Kidney epithelial cell (primary cell): Measurements from ENCODE around the gene MYO18B. TPM values are rescaled to one million over a fixed set of nuclear protein-coding genes. Genes with fewer than 3 reads are reported as not detected.

Experiments used
- DNase-seq: peaks from one replicate; pipeline ENCODE4 v3.0.0-alpha.2; 2010; ENCODE audit warnings: low read depth
- H3K27me3 ChIP-seq: 2 replicates; pipeline ENCODE4 v1.6.0; 2011; ENCODE audit warnings: low read length; ENCODE audit not compliant: control insufficient read depth, insufficient read depth
- H3K36me3 ChIP-seq: 2 replicates; pipeline ENCODE4 v1.5.1; 2011; ENCODE audit warnings: low read length; ENCODE audit not compliant: control insufficient read depth, insufficient read depth
- H3K4me3 ChIP-seq: 2 replicates; pipeline ENCODE4 v1.5.1; 2011; ENCODE audit warnings: low read depth, mild to moderate bottlenecking, control low read depth, low read length
- total RNA-seq: library from RNA; depleted of rRNA; stranded (reverse); fragments of >200 nt; gene quantifications from 2 replicates; pipeline ENCODE4 v1.2.3, GENCODE V29; 2015
- TF ChIP-seq, protein P1 (sequence below): IDR thresholded peaks from 2 replicates; pipeline ENCODE4 v1.5.1; 2011; ENCODE audit warnings: mild to moderate bottlenecking, moderate library complexity, low read length, control low read depth, inconsistent platforms; ENCODE audit not compliant: insufficient read depth, poor library complexity, severe bottlenecking

MYO18B gene
- total RNA-seq, 1 donor from 2014 or later: not detected

- Histone ChIP-seq H3K4me3 (no peak overlapping the region), H3K36me3 (no peaks in the 10 kb centered on the region), H3K27me3 (no peaks in the 10 kb centered on the region)
- DNase-seq: no peak
- TF ChIP-seq, protein P1, sequence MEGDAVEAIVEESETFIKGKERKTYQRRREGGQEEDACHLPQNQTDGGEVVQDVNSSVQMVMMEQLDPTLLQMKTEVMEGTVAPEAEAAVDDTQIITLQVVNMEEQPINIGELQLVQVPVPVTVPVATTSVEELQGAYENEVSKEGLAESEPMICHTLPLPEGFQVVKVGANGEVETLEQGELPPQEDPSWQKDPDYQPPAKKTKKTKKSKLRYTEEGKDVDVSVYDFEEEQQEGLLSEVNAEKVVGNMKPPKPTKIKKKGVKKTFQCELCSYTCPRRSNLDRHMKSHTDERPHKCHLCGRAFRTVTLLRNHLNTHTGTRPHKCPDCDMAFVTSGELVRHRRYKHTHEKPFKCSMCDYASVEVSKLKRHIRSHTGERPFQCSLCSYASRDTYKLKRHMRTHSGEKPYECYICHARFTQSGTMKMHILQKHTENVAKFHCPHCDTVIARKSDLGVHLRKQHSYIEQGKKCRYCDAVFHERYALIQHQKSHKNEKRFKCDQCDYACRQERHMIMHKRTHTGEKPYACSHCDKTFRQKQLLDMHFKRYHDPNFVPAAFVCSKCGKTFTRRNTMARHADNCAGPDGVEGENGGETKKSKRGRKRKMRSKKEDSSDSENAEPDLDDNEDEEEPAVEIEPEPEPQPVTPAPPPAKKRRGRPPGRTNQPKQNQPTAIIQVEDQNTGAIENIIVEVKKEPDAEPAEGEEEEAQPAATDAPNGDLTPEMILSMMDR: no peak
Measured at GRCh38 chr22:25816522-25817059, 74.6 kb downstream of the MYO18B start.

DNA sequence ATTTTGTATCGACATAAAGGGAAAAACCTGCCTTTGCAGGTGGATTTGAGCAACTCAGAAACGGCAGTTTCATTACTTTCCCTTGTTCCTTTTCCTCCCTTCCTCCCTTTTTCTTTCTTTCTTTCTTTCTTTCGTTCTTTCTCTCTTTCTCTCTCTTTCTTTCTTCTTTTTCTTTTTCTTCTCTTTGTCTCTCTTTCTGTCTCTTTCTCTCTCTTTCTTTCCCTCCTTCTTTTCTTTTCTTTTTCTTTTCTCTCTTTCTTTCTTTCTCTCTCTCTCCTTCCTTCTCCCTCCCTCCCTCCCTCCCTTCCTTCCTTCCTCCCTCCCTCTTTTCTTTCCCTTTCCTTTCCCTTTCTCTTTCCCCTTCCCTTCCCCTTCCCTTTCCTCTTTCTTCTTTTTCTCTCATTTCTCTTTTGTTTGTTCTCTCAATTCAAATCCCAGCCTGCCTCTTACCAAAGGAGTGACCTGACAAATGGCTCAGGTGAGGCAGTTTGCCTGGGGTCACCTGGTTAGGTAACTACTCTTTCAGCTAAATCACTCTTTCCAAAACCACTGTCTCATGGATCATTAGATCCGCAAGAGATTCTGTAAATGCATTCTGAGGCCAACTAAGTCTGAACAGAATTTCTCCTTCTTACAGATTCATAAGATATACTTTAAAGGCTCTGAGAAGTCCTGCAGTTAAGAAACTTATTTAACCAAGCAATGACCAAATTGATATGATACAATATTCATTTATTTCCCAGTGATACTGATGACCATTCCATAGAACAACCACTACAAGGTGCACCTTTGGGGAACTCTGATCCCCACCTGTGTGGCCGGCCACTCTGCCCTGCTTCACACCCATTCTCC lies 75.3 kb downstream of the MYO18B start:
- H3K36me3 ChIP-seq: no peaks in the 10 kb centered on the region
- no peaks in the 10 kb centered on the region for H3K27me3 ChIP-seq
- H3K4me3 ChIP-seq: no peak overlapping the region
- TF ChIP-seq, protein P1: no peak
- no peak for DNase-seq

DNA sequence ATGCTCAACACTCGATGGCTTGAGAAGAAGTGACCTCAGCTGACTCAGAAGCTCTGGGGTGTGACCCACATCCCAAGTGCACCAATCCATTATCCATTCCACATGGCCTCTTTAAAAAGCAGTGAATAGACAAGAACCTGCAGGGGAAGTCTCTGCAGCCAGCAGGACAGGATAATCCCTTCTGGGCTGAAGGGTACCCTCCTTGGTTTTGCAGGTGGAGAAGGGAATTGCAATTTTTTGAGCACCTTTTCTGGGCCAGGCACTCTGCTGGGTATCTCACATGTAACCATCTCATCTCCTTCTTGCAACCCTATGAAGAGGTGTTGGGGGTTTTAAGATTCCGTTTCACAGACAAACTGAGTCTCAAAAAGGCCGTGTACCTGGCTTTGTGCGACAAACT lies 76.6 kb downstream of the MYO18B start:
- no peak for DNase-seq
- TF ChIP-seq, protein P1: no peak
- Histone ChIP-seq H3K36me3 (no peaks in the 10 kb centered on the region), H3K4me3 (no peak overlapping the region), H3K27me3 (no peaks in the 10 kb centered on the region)

DNA sequence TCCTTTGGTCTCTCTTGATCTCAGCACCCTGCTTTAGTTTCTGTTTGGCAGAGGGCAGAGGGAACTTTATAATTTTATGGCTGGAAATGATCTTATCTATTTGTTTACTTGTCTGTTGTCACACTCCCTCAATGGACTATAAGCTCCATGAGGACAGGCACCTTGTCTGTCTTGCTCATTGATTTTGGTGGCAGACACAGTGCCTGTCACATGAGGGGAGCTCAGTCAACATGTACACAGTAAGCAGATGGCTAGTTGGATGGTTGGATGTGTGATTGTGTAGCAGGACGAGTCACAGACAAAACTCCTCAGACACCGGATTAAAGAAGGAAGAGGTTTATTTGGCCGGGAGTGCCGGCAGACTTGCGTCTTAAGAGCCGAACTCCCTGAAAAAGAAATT lies 80.4 kb downstream of the MYO18B start:
- Histone ChIP-seq H3K27me3 (no peaks in the 10 kb centered on the region), H3K4me3 (no peak overlapping the region), H3K36me3 (no peaks in the 10 kb centered on the region)
- TF ChIP-seq, protein P1: no peak
- no peak for DNase-seq

- H3K36me3 ChIP-seq: no peaks in the 10 kb centered on the region
- no peaks in the 10 kb centered on the region for H3K27me3 ChIP-seq
- TF ChIP-seq, protein P1: no peak
- no peak overlapping the region for H3K4me3 ChIP-seq
- DNase-seq: no peak
Measured at GRCh38 chr22:25823276-25823675, 81.3 kb downstream of the MYO18B start.
